PC-3 (cell line): ENCODE results near the gene ANKH. TPM values are rescaled to one million over a fixed set of nuclear protein-coding genes. Genes with fewer than 3 reads are reported as not detected.

Experiments
- ATAC-seq: fragments of 200-7000 bp; cut with Tn5 transposase; 2 replicates; pipeline ENCODE4 v1.9.1; 2020; ENCODE audit warnings: mild to moderate bottlenecking, moderate library complexity
- BruUV-seq: library from RNA; stranded (reverse); fragments of 400-500 nt; replicated peaks from 2 replicates; lab custom pipeline; 2021; lab: Mats Ljungman, UMichigan
- CTCF ChIA-PET: fragments of 300-600 bp; sonication (Branson Sonifier 250); formaldehyde crosslinking; loops from one replicate; lab custom pipeline; 2022; ENCODE audit warnings: antibody characterized with exemption; lab: Charles Lee
- POLR2A ChIA-PET: fragments of 300-600 bp; sonication (Branson Sonifier 250); formaldehyde crosslinking; loops from one replicate; lab custom pipeline; 2022; ENCODE audit warnings: antibody characterized with exemption; ENCODE audit not compliant: unreplicated experiment; lab: Charles Lee
- DNase-seq: peaks from one replicate; pipeline ENCODE4 v3.0.0-alpha.2; 2015
- H2AFZ ChIP-seq: fragments of 300-600 bp; sonication (generic); 2 replicates; pipeline ENCODE4 v1.6.0; 2016; ENCODE audit warnings: antibody characterized with exemption, low read length
- H3F3A ChIP-seq: fragments of 300-600 bp; sonication (generic); one replicate; pipeline ENCODE4 v1.6.0; 2017; ENCODE audit warnings: antibody characterized with exemption, low read length, control low read depth, mild to moderate bottlenecking; ENCODE audit not compliant: unreplicated experiment
- H3K27ac ChIP-seq: fragments of 300-600 bp; sonication (generic); 2 replicates; pipeline ENCODE4 v1.5.1; 2016; ENCODE audit warnings: mild to moderate bottlenecking, low read length
- H3K27me3 ChIP-seq: fragments of 300-600 bp; sonication (generic); 2 replicates; pipeline ENCODE4 v1.6.1; 2016; ENCODE audit warnings: low read length, mixed read lengths
- H3K36me3 ChIP-seq: fragments of 300-600 bp; sonication (generic); 2 replicates; pipeline ENCODE4 v1.6.1; 2016; ENCODE audit warnings: low read depth, mixed run types, low read length, mixed read lengths
- H3K4me1 ChIP-seq: fragments of 300-600 bp; sonication (generic); 2 replicates; pipeline ENCODE4 v1.5.1; 2016; ENCODE audit warnings: low read length; ENCODE audit not compliant: insufficient read depth
- H3K4me2 ChIP-seq: fragments of 300-600 bp; sonication (generic); 2 replicates; pipeline ENCODE4 v1.6.0; 2016; ENCODE audit warnings: low read length
- H3K4me3 ChIP-seq: fragments of 300-600 bp; sonication (generic); 2 replicates; pipeline ENCODE4 v1.5.1; 2016; ENCODE audit warnings: mild to moderate bottlenecking, low read length, mixed read lengths
- H3K79me2 ChIP-seq: fragments of 300-600 bp; sonication (generic); 2 replicates; pipeline ENCODE4 v1.6.1; 2017; ENCODE audit warnings: low read length, mixed read lengths
- H3K9ac ChIP-seq: fragments of 300-600 bp; sonication (generic); 2 replicates; pipeline ENCODE4 v1.6.0; 2016; ENCODE audit warnings: mild to moderate bottlenecking, low read length
- H3K9me2 ChIP-seq: fragments of 300-600 bp; sonication (generic); replicated peaks from 2 replicates; pipeline ENCODE4 v1.6.1; 2016; ENCODE audit warnings: mixed run types, low read length, mixed read lengths
- H3K9me3 ChIP-seq: fragments of 300-600 bp; sonication (generic); 2 replicates; pipeline ENCODE4 v1.6.1; 2016; ENCODE audit warnings: low read length, mixed read lengths
- H4K20me1 ChIP-seq: fragments of 300-600 bp; sonication (generic); 2 replicates; pipeline ENCODE4 v1.6.1; 2016; ENCODE audit warnings: low read length, mixed read lengths
- CTCF ChIP-seq: fragments of 300-600 bp; sonication (generic); conservative IDR thresholded peaks from 2 replicates; pipeline ENCODE4 v1.5.1; 2017; ENCODE audit warnings: antibody characterized with exemption, low read depth, mild to moderate bottlenecking, low read length
- EZH2 ChIP-seq: fragments of 300-600 bp; sonication (generic); IDR thresholded peaks from one replicate; pipeline ENCODE4 v1.6.1; 2017; ENCODE audit warnings: antibody characterized with exemption, mild to moderate bottlenecking, low read length; ENCODE audit not compliant: unreplicated experiment
- EZH2phosphoT487 ChIP-seq: fragments of 300-600 bp; sonication (generic); IDR thresholded peaks from 2 replicates; pipeline ENCODE4 v1.6.1; 2018; ENCODE audit warnings: mild to moderate bottlenecking, antibody characterized with exemption, low read length, borderline replicate concordance
- intact Hi-C: fragments of 100-400 bp; cut with micrococcal nuclease; formaldehyde crosslinking; loops from 2 replicates; pipeline ENCODE4 v1.9.0; 2023
- total RNA-seq: library from RNA; depleted of rRNA; stranded (reverse); fragments of >200 nt; gene quantifications from 2 replicates; pipeline ENCODE4 v1.2.3, GENCODE V29; 2014

Gene ANKH
- total RNA-seq, 1 experiment from 2014 or later, result 11.6 TPM

DNA sequence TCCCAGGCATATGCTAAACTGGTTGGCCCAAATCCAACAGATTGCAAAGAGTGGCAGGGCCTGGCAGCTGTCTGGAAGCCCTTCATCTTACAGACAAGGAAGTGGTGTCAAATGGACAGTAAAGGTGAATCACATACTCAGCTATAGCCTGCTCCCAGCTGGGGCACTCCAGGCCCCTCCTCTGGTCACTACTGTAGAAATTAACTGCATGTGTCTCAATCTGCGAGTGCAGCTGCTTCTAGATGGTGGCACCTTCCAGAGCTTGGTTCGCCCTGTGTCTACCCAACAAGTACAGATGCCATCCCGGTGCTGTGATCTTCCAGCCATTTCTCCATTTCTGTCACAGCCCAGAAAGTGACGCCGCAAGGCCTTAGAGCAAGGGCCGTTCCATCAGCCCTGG lies 156.9 kb downstream of the ANKH start:
- H3K9ac ChIP-seq, result no peak overlapping the region
- TF ChIP-seq EZH2, result no peak
- no peaks in the 10 kb centered on the region for H3K27me3 ChIP-seq
- intact Hi-C loops, result no loop called here
- no peaks in the 10 kb centered on the region for H3K9me3 ChIP-seq
- DNase-seq, result peak; percentile 30
- ATAC-seq, result no peak
- BruUV-seq, result no TSS peak
- no peak overlapping the region for H3K4me2 ChIP-seq
- no peak overlapping the region for H3K4me3 ChIP-seq
- no peaks in the 10 kb centered on the region for H3K4me1 ChIP-seq
- CTCF ChIA-PET, result no interaction called here
- peaks cover 23% of the 10 kb centered on the region; the same call in 1 of the 2 replicates for H3K36me3 ChIP-seq
- H3K27ac ChIP-seq, result no peak overlapping the region
- no peaks in the 10 kb centered on the region for H3F3A ChIP-seq
- POLR2A ChIA-PET, result no interaction called here
- no peak overlapping the region for H2AFZ ChIP-seq
- no peaks in the 10 kb centered on the region for H3K79me2 ChIP-seq
- H3K9me2 ChIP-seq, result no peaks in the 10 kb centered on the region
- no peaks in the 10 kb centered on the region for H4K20me1 ChIP-seq

DNA sequence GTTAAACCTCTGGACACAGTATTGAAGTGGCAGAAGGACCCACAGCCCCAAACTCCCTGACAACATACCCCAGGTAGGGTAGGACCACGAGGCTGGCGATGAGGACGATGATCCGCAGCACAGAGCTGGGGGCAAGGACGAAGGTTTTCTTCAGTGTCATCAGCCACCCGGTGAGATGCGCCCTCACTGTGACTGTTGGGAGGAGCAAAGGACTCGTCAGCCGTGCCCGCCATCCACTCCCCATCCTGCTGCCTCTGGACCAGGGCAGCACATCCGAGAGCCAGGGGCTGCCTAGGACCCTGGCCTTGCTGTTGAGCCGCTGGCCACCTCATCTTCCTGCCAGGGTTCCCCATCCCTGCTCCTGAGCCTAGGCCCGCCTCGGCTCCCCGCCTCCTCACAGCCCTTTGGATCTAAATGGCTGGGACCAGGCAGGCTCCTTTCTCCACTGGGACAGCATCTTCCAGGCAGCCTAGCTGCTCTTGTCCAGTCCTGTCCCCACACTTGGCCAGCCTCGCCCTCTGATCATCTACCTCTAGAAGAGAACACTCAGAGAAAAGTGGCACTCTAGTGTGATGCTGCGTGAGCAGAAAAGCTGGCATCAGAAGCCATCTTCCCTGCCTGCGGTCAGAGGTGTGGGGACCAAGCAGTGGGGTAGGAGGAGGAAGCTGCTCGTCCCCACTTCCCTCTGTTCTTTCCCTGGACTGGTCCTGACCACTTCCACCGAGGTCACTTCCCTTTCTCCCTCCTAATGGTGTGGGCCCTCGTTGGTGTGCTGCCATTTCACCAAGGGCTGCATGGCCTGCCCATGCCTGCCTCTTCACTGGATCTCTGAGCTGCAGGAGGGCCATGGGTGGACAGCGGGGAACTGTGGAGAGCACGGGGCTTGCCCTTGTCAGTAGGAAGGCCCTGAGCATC lies 157.8 kb downstream of the ANKH start:
- H3K36me3 ChIP-seq, result peaks cover 28% of the 10 kb centered on the region; the same call in 1 of the 2 replicates
- CTCF ChIA-PET, result interaction anchor here (0.6 kb wide), 1 partner anchor 28 kb away, joined by 3 read pairs; no protein-coding TSS in a partner anchor

DNA sequence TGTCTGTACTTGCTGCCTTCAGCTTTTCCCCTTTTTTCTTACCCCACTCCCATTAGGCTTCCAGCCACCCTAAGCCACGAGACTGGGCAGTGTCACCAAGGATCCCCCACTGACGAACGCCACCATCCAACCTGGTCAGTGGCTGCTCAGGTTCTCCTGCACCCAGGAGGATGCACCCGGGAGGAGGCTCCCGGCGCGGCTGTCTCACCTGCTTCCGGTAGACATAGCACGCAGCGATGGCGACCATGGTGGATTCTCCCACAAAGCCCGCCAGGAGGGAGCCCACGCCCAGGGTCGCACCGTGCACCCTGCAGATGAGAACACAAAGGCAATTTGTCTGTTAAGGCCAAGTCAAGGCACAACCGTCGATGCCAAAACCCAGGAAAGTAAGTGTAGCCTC lies 158.9 kb downstream of the ANKH start:
- Histone ChIP-seq H3K9me2 (no peaks in the 10 kb centered on the region), H3K4me1 (no peaks in the 10 kb centered on the region), H3K79me2 (no peaks in the 10 kb centered on the region), H3F3A (no peaks in the 10 kb centered on the region), H2AFZ (no peak overlapping the region), H3K27me3 (no peaks in the 10 kb centered on the region), H3K9me3 (no peaks in the 10 kb centered on the region), H4K20me1 (no peaks in the 10 kb centered on the region), H3K4me3 (no peak overlapping the region), H3K9ac (no peak overlapping the region), H3K27ac (no peak overlapping the region), H3K36me3 (peaks cover 33% of the 10 kb centered on the region), H3K4me2 (no peak overlapping the region)
- DNase-seq, result no peak
- POLR2A ChIA-PET, result no interaction called here
- intact Hi-C loops, result no loop called here
- TF ChIP-seq EZH2, result no peak
- no peak for TF ChIP-seq EZH2phosphoT487
- no peak for TF ChIP-seq CTCF
- BruUV-seq, result no TSS peak
- CTCF ChIA-PET, result no interaction called here
- ATAC-seq, result no peak

More for the DNA sequence above, 157.8 kb downstream of the ANKH start:
- POLR2A ChIA-PET, result no interaction called here
- Histone ChIP-seq H3K27me3 (no peaks in the 10 kb centered on the region), H3K4me2 (no peak overlapping the region), H2AFZ (no peak overlapping the region), H3K4me3 (no peak overlapping the region), H3K4me1 (no peaks in the 10 kb centered on the region), H3K9ac (no peak overlapping the region), H4K20me1 (no peaks in the 10 kb centered on the region), H3K9me3 (no peaks in the 10 kb centered on the region), H3K9me2 (no peaks in the 10 kb centered on the region), H3K79me2 (no peaks in the 10 kb centered on the region), H3F3A (no peaks in the 10 kb centered on the region), H3K27ac (no peak overlapping the region)
- ATAC-seq (no peak), DNase-seq (no peak)
- intact Hi-C loops, result no loop called here
- no peak for TF ChIP-seq CTCF
- TF ChIP-seq EZH2, result no peak
- TF ChIP-seq EZH2phosphoT487, result no peak
- BruUV-seq, result no TSS peak
